HCT116 (cell line): ENCODE measurements around the gene ARHGAP33. TPM values are rescaled to one million over a fixed set of nuclear protein-coding genes. Genes with fewer than 3 reads are reported as not detected.

Source experiments
- ATAC-seq: fragments of 200-7000 bp; cut with Tn5 transposase; 2 replicates; pipeline ENCODE4 v1.9.1; 2020; ENCODE audit warnings: mild to moderate bottlenecking, moderate library complexity
- BruUV-seq: library from RNA; stranded (reverse); fragments of 400-500 nt; replicated peaks from 2 replicates; lab custom pipeline; 2021; lab: Mats Ljungman, UMichigan
- CTCF ChIA-PET: fragments of 300-600 bp; sonication (Branson Sonifier 250); formaldehyde crosslinking; loops from one replicate; lab custom pipeline; 2021; ENCODE audit warnings: antibody characterized with exemption; lab: Charles Lee
- POLR2A ChIA-PET: fragments of 300-600, 350-600 bp; sonication (Branson Sonifier 250); formaldehyde crosslinking; loops from one replicate; lab custom pipeline; 2021; ENCODE audit warnings: antibody characterized with exemption; lab: Charles Lee
- RAD21 ChIA-PET, 2 experiments: fragments of 300-600 bp; sonication (Branson Sonifier 250); formaldehyde crosslinking; loops; one replicate each; lab custom pipeline; 2023; ENCODE audit warnings: low total read pairs in 2 of 2; ENCODE audit not compliant: uncharacterized antibody in 2 of 2, unreplicated experiment in 2 of 2, low non-redundant PET in 1 of 2; lab: Charles Lee
- DNase-seq: peaks from one replicate; pipeline ENCODE4 v3.0.0-alpha.2; 2010; ENCODE audit warnings: low read depth, low spot score
- H2AFZ ChIP-seq: fragments of 200-600 bp; shearing (Covaris generic), sonication (generic); 2 replicates; pipeline ENCODE4 v1.6.1; 2017; ENCODE audit warnings: low read depth, mixed run types, mixed read lengths, antibody characterized with exemption, low read length; ENCODE audit not compliant: poor library complexity, severe bottlenecking
- H3K27ac ChIP-seq: 2 replicates; pipeline ENCODE4 v1.5.1; 2012; ENCODE audit warnings: low read depth, low read length
- H3K27me3 ChIP-seq: fragments of 200-600 bp; sonication (generic); 2 replicates; pipeline ENCODE4 v1.6.1; 2016; ENCODE audit warnings: mixed run types, low read length, mixed read lengths; ENCODE audit not compliant: insufficient read depth
- H3K36me3 ChIP-seq, 2 experiments: fragments of 200-500 bp in 1 of 2; fragments of 200-600 bp in 1 of 2; sonication (Bioruptor generic) in 1 of 2; sonication (generic) in 1 of 2; 2 replicates each; pipeline versions ENCODE4 v1.5.1 to v1.6.1; 2014 to 2016; ENCODE audit warnings: low read length in 2 of 2, inconsistent platforms in 1 of 2, mixed read lengths in 1 of 2, mixed run types in 1 of 2; ENCODE audit not compliant: insufficient read depth in 2 of 2, control insufficient read depth in 1 of 2
- H3K4me1 ChIP-seq, 2 experiments: fragments of 200-600 bp in 1 of 2; sonication (generic) in 1 of 2; 2 replicates each; pipeline versions ENCODE4 v1.5.1 to v1.6.1; 2012 to 2017; ENCODE audit warnings: low read length in 2 of 2, inconsistent platforms in 1 of 2, mild to moderate bottlenecking in 1 of 2, mixed read lengths in 1 of 2, mixed run types in 1 of 2, moderate library complexity in 1 of 2; ENCODE audit not compliant: insufficient read depth in 2 of 2, control insufficient read depth in 1 of 2
- H3K4me2 ChIP-seq: fragments of 200-600 bp; sonication (generic); 2 replicates; pipeline ENCODE4 v1.6.1; 2017; ENCODE audit warnings: mixed run types, low read length, mixed read lengths
- H3K4me3 ChIP-seq, 2 experiments: fragments of 200-600 bp in 1 of 2; sonication (generic) in 1 of 2; replicated peaks in 1 of 2; 2 replicates each; pipeline ENCODE4 v1.5.1; 2011 to 2016; ENCODE audit warnings: low read length in 2 of 2, control low read depth in 1 of 2, low read depth in 1 of 2, mild to moderate bottlenecking in 1 of 2, mixed read lengths in 1 of 2, mixed run types in 1 of 2
- H3K79me2 ChIP-seq: fragments of 200-600 bp; sonication (generic); 2 replicates; pipeline ENCODE4 v1.6.1; 2017; ENCODE audit warnings: mild to moderate bottlenecking, mixed run types, low read length, moderate library complexity, mixed read lengths; ENCODE audit not compliant: insufficient read depth
- H3K9ac ChIP-seq: fragments of 200-600 bp; sonication (generic); 2 replicates; pipeline ENCODE4 v1.6.1; 2016; ENCODE audit warnings: low read length, mixed read lengths
- H3K9me2 ChIP-seq: fragments of 200-600 bp; sonication (generic), shearing (Covaris generic); 2 replicates; pipeline ENCODE4 v1.6.1; 2017; ENCODE audit warnings: mixed run types, mild to moderate bottlenecking, moderate library complexity; ENCODE audit not compliant: insufficient read depth
- H3K9me3 ChIP-seq, 2 experiments: fragments of 200-500 bp in 1 of 2; fragments of 200-600 bp in 1 of 2; sonication (Bioruptor generic) in 1 of 2; sonication (generic) in 1 of 2; 2 replicates each; pipeline ENCODE4 v1.6.1; 2014 to 2017; ENCODE audit warnings: low read length in 2 of 2, mixed read lengths in 2 of 2, inconsistent platforms in 1 of 2, low read depth in 1 of 2, mild to moderate bottlenecking in 1 of 2, mixed run types in 1 of 2, moderate library complexity in 1 of 2; ENCODE audit not compliant: control insufficient read depth in 1 of 2, insufficient read depth in 1 of 2
- H4K20me1 ChIP-seq: fragments of 200-600 bp; sonication (generic), shearing (Covaris generic); 2 replicates; pipeline ENCODE4 v1.6.1; 2017; ENCODE audit warnings: mixed run types, mild to moderate bottlenecking, moderate library complexity; ENCODE audit not compliant: insufficient read depth
- CEBPB ChIP-seq: IDR thresholded peaks from 2 replicates; pipeline ENCODE4 v1.6.1; 2012; ENCODE audit warnings: low read depth
- EGR1 ChIP-seq: IDR thresholded peaks from 2 replicates; pipeline ENCODE4 v1.6.1; 2012; ENCODE audit warnings: low read depth
- EZH2 ChIP-seq: fragments of 200-600 bp; sonication (generic); IDR thresholded peaks from 2 replicates; pipeline ENCODE4 v1.6.1; 2017; ENCODE audit warnings: antibody characterized with exemption, mixed run types
- EZH2phosphoT487 ChIP-seq: fragments of 200-600 bp; IDR thresholded peaks from 2 replicates; pipeline ENCODE4 v1.6.1; 2018; ENCODE audit warnings: antibody characterized with exemption, borderline replicate concordance
- FOSL1 ChIP-seq: IDR thresholded peaks from 2 replicates; pipeline ENCODE4 v1.6.1; 2012; ENCODE audit warnings: low read depth
- RAD21 ChIP-seq: IDR thresholded peaks from 2 replicates; pipeline ENCODE4 v1.6.1; 2012; ENCODE audit warnings: low read depth, mild to moderate bottlenecking
- SP1 ChIP-seq: IDR thresholded peaks from 2 replicates; pipeline ENCODE4 v1.6.1; 2012; ENCODE audit warnings: low read depth
- SRF ChIP-seq: IDR thresholded peaks from 2 replicates; pipeline ENCODE4 v1.6.1; 2012; ENCODE audit warnings: low read depth
- TCF7L2 ChIP-seq: IDR thresholded peaks from 2 replicates; pipeline ENCODE4 v1.7.0; 2011; ENCODE audit warnings: borderline replicate concordance, inconsistent platforms; ENCODE audit not compliant: insufficient read depth, insufficient read length; ENCODE audit errors: extremely low read depth
- intact Hi-C: fragments of 100-400 bp; cut with micrococcal nuclease; formaldehyde crosslinking; loops from 2 replicates; pipeline ENCODE4 v1.10.0; 2022
- total RNA-seq: library from RNA; stranded (reverse); gene quantifications from one replicate; pipeline ENCODE4 v1.2.1, GENCODE V29; 2021; ENCODE audit not compliant: unreplicated experiment
- TF ChIP-seq, protein P1 (sequence below): IDR thresholded peaks from 2 replicates; pipeline ENCODE4 v1.6.1; 2011; ENCODE audit warnings: mild to moderate bottlenecking, low read length, moderate library complexity; ENCODE audit not compliant: insufficient replicate concordance; ENCODE audit errors: extremely low read depth

ARHGAP33 gene
- total RNA-seq, 1 experiment from 2014 or later = 30.2 TPM

DNA sequence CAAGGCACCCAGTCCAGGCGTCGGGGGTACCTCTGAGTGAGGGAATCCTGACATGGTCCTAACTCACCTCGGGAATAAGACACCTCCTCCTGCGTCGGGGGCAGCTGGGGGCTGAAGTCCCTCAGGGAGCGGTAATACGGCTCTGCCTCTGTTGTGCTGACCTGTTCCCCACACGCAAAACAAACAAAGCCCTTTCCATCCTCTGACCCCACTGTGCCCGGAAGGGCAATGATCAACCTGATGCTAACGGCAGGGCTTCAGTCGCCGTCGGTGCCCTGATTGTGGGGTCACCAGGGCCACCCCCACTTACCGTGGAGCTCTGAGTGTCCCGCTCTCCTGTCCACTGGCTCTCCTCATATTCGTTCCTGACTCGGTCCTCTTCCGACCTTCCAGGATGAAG lies 55.6 kb downstream of the ARHGAP33 start:
- no peak for DNase-seq
- no peak for TF ChIP-seq EGR1
- no peak for TF ChIP-seq EZH2phosphoT487
- TF ChIP-seq SP1 = no peak
- no peak for TF ChIP-seq FOSL1
- TF ChIP-seq SRF = no peak
- no peak for TF ChIP-seq TCF7L2
- TF ChIP-seq, protein P1, sequence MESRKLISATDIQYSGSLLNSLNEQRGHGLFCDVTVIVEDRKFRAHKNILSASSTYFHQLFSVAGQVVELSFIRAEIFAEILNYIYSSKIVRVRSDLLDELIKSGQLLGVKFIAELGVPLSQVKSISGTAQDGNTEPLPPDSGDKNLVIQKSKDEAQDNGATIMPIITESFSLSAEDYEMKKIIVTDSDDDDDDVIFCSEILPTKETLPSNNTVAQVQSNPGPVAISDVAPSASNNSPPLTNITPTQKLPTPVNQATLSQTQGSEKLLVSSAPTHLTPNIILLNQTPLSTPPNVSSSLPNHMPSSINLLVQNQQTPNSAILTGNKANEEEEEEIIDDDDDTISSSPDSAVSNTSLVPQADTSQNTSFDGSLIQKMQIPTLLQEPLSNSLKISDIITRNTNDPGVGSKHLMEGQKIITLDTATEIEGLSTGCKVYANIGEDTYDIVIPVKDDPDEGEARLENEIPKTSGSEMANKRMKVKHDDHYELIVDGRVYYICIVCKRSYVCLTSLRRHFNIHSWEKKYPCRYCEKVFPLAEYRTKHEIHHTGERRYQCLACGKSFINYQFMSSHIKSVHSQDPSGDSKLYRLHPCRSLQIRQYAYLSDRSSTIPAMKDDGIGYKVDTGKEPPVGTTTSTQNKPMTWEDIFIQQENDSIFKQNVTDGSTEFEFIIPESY = no peak
- TF ChIP-seq EZH2 = no peak
- no peak for TF ChIP-seq CEBPB
- TF ChIP-seq RAD21 = no peak
- ChIA-PET POLR2A (no interaction called here), RAD21 (no interaction called here), CTCF (no interaction called here)
- no peaks in the 10 kb centered on the region for H4K20me1 ChIP-seq
- H3K4me1 ChIP-seq = no peaks in the 10 kb centered on the region
- no peaks in the 10 kb centered on the region for H3K9me2 ChIP-seq
- H3K79me2 ChIP-seq = no peaks in the 10 kb centered on the region
- no TSS peak for BruUV-seq
- no peak overlapping the region for H3K9ac ChIP-seq
- no peak overlapping the region for H3K4me3 ChIP-seq
- ATAC-seq = no peak
- intact Hi-C loops = no loop called here
- H3K9me3 ChIP-seq = no peaks in the 10 kb centered on the region
- H3K27me3 ChIP-seq = peaks cover 43% of the 10 kb centered on the region
- no peak overlapping the region for H3K27ac ChIP-seq
- no peak overlapping the region for H2AFZ ChIP-seq
- no peak overlapping the region for H3K4me2 ChIP-seq
- H3K36me3 ChIP-seq = no peaks in the 10 kb centered on the region
